ENCODE measurements around the gene EXOC4. TPM values are rescaled to one million over a fixed set of nuclear protein-coding genes. Genes with fewer than 3 reads are reported as not detected.

The EXOC4 gene
- total and polyA plus RNA-seq, 2 donors (not counting 3 experiments of a cell fraction or from before 2014, with no cell fraction given), result 20.3 to 73.1 TPM

DNA sequence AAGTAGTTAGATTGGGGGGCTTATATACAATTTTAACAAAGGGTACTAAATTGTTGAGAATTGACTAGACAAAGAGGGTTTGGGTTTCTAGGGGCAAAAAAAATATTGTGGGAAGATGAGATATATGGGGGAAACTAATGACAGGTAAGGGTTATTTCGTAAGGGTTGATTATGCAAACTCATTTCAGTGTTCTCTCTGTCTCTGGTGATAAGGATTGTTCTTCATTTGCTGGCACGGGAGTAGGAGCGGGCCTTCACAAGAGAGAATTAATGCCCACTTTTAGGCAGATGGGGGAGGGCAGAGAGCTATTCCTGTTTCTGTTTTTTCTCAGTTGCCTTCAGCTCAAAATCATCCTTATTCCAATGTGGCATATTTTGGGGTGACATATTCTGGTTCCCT is 258.4 kb downstream of the EXOC4 start:
- no peak for FAIRE-seq
- Histone ChIP-seq H3K27ac (ENCODE audit: insufficient read depth, low read depth, low read length) (no peak overlapping the region), H3K9me3 (replicated peaks; ENCODE audit: control insufficient read depth, insufficient read depth, low read length) (no peaks in the 10 kb centered on the region), H4K20me1 (replicated peaks; ENCODE audit: control insufficient read depth, extremely low read depth, insufficient read depth, low read length) (no peaks in the 10 kb centered on the region), H3K79me2 (ENCODE audit: control insufficient read depth, insufficient read depth, low read length) (no peaks in the 10 kb centered on the region), H3K27me3 (ENCODE audit: control insufficient read depth in 2 of 2, insufficient read depth in 2 of 2, low read length in 2 of 2) (no peaks in the 10 kb centered on the region), H3K4me1 (ENCODE audit: control insufficient read depth, extremely low read depth, insufficient read depth, low read length) (no peaks in the 10 kb centered on the region), H3K9ac (replicated peaks; ENCODE audit: extremely low read depth, insufficient read depth, low read length) (no peak overlapping the region), H3K36me3 (ENCODE audit: control insufficient read depth in 2 of 2, extremely low read depth in 1 of 2, insufficient read depth in 2 of 2, low read length in 2 of 2) (no peaks in the 10 kb centered on the region), H3K9me1 (replicated peaks; ENCODE audit: control insufficient read depth, extremely low read depth, insufficient read depth, low read length) (no peaks in the 10 kb centered on the region), H2AFZ (ENCODE audit: low read depth, low read length) (no peak overlapping the region), H3K4me2 (ENCODE audit: insufficient read depth, low read length) (no peak overlapping the region), H3K4me3 (replicated peaks in 1 of 3; ENCODE audit: insufficient read depth in 1 of 3, low read depth in 1 of 3, low read length in 3 of 3) (no peak overlapping the region)
- no TSS peak for BruUV-seq (replicated peaks)
- intact Hi-C loops (cut with micrococcal nuclease), result no loop called here
- DNase-seq (ENCODE audit: low read depth, low spot score), result no peak
- ChIA-PET POLR2A (no interaction called here), CTCF (no interaction called here)
- TF ChIP-seq MAX (IDR thresholded peaks at IDR 0.05; ENCODE audit: insufficient read depth, insufficient read length) (no peak), POLR2A (IDR thresholded peaks at IDR 0.05; ENCODE audit: low read depth, low read length) (no peak), JUN (IDR thresholded peaks at IDR 0.05; ENCODE audit: borderline replicate concordance, insufficient read depth, insufficient read length, low read depth) (no peak), POLR2AphosphoS5 (IDR thresholded peaks at IDR 0.05; ENCODE audit: insufficient read depth, low read depth, low read length) (no peak), GATA2 (IDR thresholded peaks at IDR 0.05; ENCODE audit: insufficient read depth, insufficient read length, low read depth, low read length) (no peak), MYC (IDR thresholded peaks at IDR 0.05; ENCODE audit: low read depth, low read length) (no peak), EZH2 (IDR thresholded peaks at IDR 0.05; ENCODE audit: borderline replicate concordance, low read depth, low read length, severe bottlenecking) (no peak), FOS (IDR thresholded peaks at IDR 0.05; ENCODE audit: borderline replicate concordance, insufficient read depth, low read length) (no peak)
- TF ChIP-seq, protein P1, sequence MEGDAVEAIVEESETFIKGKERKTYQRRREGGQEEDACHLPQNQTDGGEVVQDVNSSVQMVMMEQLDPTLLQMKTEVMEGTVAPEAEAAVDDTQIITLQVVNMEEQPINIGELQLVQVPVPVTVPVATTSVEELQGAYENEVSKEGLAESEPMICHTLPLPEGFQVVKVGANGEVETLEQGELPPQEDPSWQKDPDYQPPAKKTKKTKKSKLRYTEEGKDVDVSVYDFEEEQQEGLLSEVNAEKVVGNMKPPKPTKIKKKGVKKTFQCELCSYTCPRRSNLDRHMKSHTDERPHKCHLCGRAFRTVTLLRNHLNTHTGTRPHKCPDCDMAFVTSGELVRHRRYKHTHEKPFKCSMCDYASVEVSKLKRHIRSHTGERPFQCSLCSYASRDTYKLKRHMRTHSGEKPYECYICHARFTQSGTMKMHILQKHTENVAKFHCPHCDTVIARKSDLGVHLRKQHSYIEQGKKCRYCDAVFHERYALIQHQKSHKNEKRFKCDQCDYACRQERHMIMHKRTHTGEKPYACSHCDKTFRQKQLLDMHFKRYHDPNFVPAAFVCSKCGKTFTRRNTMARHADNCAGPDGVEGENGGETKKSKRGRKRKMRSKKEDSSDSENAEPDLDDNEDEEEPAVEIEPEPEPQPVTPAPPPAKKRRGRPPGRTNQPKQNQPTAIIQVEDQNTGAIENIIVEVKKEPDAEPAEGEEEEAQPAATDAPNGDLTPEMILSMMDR (IDR thresholded peaks at IDR 0.05; ENCODE audit: extremely low read depth in 1 of 2, insufficient read depth in 1 of 2, low read depth in 1 of 2, low read length in 2 of 2), result no peak
- dilution Hi-C loops (cut with MboI; ENCODE audit: extremely low pct_ligation_motif_present, low sequenced_read_pairs), result no loop called here
